ENCODE data around the gene SSX4B.
"Not testable (repeated sequence)": the region's sequence is repeated elsewhere in the genome, so short reads cannot be mapped to it uniquely, and the experiment has no call there.

The SSX4B gene, protein sequence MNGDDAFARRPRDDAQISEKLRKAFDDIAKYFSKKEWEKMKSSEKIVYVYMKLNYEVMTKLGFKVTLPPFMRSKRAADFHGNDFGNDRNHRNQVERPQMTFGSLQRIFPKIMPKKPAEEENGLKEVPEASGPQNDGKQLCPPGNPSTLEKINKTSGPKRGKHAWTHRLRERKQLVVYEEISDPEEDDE

DNA sequence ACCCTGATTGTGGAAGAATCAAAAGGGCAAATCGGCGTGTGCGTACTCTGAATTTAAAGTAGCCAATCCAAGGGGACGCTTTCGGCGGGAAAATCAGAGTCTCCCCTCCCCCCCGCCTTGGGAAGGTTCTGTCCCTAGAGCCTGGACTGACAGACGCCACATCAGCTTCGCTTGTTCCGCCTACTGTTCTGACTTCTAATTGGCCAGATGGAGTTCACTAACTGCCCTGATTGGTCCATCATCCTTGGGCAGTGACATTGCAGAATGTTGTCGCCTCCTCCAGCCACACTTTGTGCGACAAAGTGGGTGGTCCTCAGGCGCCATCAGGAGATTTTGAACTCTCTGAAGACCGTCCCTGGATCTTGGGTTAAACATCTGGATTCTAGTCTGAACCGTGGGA lies at the start of gene SSX4B:
Gene SSX4B (minus strand): TSS at position 101 of the 400 bp plus-strand sequence. CDS start 588 bp downstream, outside the sequence.
- not testable (repeated sequence) for DNase-seq

DNA sequence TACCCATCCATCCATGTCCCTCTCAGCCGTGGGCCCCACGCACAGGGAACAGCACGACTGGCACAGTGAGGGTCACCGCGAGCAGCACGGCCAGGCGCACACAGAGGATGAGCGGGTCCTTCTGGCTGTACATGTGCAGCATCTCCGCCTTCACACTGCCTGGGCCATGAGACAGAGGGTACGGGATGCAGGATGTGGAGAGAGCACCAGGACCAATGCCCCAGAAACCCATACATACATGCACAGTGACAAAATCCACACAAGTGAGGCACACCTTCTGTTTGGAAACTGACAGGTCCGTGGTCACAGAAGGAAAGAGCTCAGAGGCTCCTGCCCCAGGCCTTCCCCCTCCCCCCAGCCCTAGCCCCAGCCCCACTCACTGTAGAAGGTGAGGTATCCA lies 48.8 kb upstream of the SSX4B start:
- no peak for DNase-seq

DNA sequence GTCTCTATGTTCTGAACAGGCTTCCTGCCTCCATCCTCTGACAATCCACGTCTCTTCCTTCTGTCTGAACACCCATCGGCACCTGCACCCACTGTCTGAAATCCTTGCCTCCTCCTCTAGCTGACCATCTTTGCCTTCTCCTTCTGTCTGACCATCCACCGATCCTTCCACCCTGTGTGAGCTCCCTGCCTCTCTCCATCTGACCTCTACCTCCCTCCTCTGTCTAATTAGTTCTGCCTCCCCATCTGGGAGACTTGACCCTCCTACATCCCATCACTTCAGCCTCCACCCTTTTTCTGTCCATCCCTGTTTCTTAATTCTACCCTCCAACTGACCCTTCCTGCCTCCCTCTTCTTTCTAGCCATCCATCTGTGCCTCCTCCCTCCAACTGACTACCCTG lies 48.3 kb upstream of the SSX4B start:
- no peak for DNase-seq

DNA sequence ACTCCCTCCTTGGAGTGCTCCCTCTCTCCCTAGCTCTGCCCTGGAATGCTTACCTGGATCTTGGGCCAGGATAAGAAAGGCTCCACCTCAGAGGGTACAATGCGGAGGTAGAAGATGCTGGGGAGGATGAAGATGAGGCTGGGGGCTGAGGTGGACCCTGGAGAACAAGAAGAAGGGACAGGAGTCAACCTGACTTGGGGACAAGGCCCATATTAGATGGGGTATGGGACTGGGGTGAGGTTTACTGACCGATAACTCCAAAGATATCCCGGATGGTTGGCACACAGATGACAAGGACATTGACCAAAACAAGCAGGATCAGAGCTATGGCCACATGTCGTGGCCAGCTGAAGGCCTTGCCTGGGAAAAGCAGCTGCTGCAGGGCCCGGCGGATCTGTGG lies 47.7 kb upstream of the SSX4B start:
- DNase-seq, result no peak

DNA sequence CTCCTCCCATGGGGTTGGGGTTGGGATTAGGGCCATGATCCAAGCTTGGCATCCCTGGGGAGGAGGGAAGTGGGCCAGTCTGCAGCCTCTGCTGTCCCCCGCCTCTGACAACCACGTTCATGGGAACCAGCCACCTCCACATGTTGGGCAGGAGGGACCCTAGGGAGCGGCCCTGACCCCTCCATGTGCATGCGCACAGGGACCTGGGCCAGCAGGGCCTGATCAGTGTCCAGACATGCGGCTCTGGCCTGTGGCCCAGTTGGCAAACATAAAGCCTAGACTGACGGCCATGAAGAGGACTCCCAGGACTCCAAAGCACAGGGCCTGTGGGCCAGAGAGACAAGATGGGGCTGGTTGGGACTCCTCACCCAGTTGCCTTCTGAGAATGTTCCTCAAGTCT lies 47.0 kb upstream of the SSX4B start:
- no peak for DNase-seq

DNA sequence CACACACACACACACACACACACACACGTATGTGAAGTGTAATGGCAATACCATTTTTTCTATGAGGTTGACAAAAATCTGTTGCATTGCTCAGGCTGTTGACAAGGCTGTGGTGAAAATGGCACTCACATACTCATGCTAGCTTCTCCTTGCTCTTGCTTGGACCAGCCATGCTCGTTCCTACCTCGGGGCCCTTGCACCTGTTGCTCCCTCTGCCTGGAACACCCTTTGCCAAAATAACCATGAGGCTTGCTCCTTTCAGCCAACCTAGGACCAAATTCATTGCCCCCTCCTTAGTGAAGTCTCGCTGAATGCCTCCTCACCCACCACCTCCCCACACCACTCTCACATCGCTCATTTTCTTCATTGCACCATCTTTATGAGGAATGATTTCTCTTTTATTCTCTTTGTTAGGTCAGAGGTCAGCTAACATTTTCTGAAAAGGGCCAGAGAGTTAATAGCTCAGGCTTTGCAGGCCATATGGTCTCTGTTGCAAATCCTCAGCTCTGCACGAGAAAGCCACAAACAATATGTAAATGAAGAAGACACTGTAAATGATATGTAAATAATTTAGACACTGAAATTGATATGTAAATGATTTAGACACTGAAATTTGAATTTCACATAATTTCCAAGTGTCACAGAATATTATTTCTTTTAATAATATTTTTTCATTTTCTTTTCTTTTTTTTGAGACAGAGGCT lies 45.0 kb upstream of the SSX4B start:
- DNase-seq, result no peak

DNA sequence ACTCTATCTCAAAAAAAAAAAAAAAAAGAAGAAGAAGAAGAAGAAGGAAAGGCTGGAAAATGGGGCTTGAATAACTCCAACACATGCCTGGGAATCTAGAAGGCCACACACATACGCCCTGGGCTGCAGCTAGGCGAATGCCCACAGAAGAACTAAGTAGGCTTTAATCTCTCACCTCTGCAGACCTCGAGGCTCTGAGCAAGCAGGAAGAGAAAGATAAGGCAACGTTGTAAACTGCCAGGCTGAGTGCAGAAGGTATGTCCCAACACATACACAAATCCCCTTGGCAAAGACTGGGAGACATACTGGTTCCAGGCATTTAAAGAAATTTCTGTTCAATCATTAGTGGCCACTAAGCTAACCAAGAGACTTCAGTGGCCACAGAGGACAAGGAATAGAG lies 39.9 kb upstream of the SSX4B start:
- DNase-seq, result no peak

DNA sequence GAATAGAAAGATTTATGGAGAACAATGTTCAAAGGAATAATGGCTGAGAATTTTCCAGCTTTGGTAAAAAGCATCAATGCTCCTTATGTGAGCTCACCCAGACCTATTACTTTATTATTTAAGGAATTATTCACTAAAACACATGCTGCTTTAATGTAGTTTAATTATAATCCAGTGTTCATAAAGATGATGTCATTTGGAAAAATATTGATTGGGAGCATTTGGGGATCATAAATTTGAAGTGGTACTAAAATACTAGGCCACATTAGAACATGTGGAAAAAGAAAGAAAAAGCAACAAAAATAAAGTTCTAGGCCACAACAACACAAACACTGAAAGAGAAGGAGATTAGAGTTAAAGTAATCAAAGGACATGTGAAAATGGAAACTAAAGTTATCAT lies 38.3 kb upstream of the SSX4B start:
- no peak for DNase-seq

DNA sequence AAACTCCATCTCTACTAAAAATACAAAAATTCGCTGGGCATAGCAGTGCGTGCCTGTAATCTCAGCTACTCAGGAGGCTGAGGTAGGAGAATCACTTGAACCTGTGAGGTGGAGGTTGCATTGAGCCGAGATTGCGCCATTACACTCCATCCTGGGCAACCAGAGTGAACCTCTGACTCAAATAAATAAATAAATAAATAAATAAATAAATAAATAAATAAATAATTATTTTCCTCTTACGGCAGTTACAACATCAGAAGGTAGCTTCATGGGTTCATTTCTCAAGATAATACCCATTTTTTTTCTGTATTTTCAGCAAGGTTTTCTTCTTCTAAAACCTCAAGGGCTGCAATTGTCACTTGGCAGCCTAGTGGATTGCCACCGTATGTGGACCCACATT lies 35.4 kb upstream of the SSX4B start:
- DNase-seq, result not testable (repeated sequence)

DNA sequence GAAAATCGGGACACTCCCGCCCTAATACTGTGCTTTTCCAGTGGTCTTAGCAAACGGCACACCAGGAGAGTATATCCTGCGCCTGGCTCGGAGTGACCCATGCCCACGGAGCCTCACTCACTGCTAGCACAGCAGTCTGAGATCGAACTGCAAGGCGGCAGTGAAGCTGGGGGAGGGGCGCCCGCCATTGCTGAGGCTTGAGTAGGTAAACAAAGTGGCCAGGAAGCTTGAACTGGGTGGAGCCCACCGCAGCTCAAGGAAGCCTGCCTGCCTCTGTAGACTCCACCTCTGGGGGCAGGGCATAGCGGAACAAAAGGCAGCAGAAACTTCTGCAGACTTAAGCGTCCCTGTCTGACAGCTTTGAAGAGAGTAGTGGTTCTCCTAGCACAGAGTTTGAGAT lies 22.0 kb upstream of the SSX4B start:
- not testable (repeated sequence) for DNase-seq

DNA sequence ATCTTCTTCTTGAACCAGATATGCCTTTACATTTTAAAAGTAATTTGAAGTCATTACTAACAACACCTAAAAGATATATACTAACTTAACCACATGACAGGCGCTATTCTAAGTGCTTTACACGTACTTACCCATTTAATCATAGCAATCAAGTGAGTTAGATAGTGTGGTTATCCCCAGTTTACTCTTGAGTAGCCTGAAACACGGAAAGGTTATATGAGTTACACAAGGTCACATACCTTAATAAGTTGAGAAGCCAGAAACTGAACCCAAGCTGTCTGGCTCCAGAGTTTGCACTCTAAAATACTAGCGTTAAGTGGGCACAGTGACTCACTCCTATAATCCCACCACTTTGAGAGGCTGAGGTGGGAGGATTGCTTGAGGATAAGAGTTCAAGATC lies 18.4 kb upstream of the SSX4B start:
- DNase-seq, result not testable (repeated sequence)

DNA sequence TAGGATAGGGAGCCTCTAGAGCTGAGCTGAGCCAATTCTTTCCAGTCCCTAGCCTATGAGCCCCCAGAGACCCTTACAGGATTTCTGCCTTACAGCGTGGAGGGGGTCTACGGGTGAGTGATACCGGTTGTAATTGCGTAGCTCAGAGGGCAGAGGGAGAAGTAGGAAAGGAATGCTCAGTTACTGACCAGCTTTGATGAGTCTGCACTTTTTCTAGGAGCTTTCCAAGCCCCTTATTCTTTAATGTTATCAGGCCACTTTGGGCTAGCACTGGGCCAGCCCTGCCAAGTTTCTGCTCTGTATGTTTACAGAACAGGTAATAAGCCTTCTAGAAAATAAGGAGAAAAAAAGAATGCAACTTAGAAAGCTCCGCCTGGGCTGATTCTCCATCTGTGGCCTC lies 17.8 kb upstream of the SSX4B start:
- DNase-seq, result not testable (repeated sequence)

DNA sequence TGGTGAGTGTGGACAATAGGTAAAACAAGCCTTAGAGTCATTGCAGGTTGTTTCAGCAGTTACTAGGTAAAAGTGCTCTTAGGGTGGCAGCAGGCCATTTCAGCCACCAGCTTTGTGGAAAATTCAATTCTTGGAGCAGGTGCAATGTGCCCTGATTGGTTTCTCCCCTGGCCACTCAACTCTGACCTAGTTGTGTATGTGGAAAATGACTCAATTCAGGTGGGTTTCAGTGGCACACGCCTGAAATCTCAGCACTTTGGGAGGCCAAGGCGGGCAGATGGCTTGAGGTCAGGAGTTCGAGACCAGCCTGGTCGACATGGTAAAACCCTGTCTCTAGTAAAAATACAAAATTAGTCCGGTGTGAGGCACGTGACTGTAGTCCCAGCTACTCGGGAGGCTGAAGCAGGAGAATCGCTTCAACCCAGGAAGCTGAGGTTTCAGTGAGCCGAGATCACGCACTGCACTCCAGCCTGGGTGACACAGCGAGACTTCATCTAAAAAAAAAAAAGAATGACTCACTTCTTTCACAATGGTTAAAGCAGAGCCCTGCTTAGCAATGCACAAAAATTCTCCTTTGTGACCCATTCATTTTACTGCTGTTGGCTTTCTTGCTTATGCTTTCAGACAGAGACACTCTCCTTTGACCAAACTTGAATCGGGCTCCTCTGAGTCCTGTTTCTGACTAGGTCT lies 15.4 kb upstream of the SSX4B start:
- DNase-seq, result not testable (repeated sequence)

DNA sequence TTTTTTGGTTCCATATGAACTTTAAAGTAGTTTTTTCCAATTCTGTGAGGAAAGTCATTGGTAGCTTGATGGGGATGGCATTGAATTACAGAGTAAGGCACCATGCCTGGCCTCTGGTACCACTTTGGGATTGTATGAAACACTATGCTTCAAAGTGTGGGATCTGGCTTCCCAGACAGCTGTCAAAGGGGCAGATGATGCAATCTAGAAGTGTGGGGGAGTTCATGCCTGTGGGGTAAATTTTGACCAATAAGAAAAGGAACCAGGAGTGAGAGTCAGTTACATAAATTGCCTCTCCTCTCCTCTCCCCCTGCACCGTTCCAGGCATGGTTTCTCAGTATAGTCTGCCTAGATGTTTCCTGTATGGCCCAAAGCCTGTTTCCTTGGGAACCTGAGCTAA lies 13.9 kb downstream of the SSX4B start:
- not testable (repeated sequence) for DNase-seq

DNA sequence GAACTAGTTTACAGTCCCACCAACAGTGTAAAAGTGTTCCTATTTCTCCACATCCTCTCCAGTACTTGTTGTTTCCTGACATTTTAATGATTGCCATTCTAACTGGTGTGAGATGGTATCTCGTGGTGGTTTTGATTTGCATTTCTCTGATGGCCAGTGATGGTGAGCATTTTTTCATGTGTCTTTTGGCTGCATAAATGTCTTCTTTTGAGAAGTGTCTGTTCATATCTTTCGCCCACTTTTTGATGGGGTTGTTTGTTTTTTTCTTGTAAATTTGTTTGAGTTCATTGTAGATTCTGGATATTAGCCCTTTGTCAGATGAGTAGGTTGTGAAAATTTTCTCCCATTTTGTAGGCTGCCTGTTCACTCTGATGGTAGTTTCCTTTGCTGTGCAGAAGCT lies 14.8 kb downstream of the SSX4B start:
- DNase-seq, result not testable (repeated sequence)

DNA sequence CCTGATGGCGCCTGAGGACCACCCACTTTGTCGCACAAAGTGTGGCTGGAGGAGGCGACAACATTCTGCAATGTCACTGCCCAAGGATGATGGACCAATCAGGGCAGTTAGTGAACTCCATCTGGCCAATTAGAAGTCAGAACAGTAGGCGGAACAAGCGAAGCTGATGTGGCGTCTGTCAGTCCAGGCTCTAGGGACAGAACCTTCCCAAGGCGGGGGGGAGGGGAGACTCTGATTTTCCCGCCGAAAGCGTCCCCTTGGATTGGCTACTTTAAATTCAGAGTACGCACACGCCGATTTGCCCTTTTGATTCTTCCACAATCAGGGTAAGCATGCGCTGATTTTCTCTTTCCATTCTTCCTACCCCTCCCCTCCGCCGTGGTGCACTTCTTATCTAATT lies 28.5 kb downstream of the SSX4B start, which contains the start of gene SSX4:
Gene SSX4 (plus strand): TSS at position 301 of the 400 bp plus-strand sequence. CDS start 515 bp downstream, outside the sequence.
- DNase-seq, result not testable (repeated sequence)

DNA sequence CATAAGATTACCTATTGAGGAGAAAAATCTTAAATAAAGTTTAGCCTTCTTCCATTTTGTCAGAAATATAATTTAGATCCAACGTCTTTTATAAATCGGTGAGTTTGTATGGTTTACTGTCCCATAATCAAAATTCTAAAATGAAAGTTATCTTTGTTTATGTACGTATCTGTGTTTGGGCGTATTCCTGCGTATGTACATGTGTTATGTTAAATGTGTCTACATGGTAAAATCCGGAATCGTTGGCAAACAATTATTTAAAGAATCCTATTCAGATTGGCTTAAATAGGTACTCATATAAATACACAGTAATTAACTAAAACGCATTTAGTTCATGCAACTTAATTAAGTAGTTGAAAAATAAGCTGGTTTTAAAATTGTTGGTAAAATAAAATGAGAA lies 41.4 kb downstream of the SSX4B start:
- DNase-seq, result not testable (repeated sequence)

DNA sequence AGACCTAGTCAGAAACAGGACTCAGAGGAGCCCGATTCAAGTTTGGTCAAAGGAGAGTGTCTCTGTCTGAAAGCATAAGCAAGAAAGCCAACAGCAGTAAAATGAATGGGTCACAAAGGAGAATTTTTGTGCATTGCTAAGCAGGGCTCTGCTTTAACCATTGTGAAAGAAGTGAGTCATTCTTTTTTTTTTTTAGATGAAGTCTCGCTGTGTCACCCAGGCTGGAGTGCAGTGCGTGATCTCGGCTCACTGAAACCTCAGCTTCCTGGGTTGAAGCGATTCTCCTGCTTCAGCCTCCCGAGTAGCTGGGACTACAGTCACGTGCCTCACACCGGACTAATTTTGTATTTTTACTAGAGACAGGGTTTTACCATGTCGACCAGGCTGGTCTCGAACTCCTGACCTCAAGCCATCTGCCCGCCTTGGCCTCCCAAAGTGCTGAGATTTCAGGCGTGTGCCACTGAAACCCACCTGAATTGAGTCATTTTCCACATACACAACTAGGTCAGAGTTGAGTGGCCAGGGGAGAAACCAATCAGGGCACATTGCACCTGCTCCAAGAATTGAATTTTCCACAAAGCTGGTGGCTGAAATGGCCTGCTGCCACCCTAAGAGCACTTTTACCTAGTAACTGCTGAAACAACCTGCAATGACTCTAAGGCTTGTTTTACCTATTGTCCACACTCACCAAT lies 43.9 kb downstream of the SSX4B start:
- DNase-seq, result not testable (repeated sequence)

DNA sequence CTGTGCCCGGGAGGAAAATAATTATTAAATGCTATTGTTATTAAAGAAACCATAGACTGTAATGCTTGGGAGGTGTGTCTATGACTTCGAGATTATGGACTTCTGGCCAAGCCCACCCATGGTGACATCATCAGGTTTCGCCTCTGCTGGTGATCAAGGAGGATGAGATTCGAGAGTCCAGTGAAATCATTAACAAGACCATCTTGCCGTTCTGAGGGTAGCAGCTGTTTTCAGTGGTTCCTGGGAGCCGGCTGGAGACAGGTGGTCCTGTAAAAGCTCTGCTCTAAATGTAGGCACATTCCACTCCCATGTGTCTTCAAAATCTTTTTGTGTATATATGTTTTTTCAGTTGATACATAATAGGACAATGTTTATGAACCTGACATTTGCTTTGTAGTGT lies 52.5 kb downstream of the SSX4B start:
- not testable (repeated sequence) for DNase-seq

DNA sequence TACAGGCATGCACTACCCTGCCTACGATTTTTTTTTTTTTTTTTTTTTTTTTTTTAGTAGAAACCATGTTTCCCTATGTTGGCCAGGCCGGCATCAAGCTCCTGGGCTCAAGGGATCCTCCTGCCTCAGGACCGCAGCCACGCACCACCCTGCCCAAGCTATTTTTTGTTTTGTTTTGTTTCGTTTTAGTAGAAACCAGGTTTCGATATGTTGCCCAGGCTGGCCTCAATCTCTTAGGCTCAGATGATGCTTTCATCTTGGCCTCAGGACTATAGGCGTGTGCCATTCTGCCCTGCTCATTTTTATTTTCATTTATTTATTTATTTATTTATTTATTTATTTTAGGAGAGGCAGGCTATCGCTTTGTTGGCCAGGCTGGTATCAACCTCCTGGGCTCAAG lies 54.1 kb downstream of the SSX4B start:
- DNase-seq, result no peak

DNA sequence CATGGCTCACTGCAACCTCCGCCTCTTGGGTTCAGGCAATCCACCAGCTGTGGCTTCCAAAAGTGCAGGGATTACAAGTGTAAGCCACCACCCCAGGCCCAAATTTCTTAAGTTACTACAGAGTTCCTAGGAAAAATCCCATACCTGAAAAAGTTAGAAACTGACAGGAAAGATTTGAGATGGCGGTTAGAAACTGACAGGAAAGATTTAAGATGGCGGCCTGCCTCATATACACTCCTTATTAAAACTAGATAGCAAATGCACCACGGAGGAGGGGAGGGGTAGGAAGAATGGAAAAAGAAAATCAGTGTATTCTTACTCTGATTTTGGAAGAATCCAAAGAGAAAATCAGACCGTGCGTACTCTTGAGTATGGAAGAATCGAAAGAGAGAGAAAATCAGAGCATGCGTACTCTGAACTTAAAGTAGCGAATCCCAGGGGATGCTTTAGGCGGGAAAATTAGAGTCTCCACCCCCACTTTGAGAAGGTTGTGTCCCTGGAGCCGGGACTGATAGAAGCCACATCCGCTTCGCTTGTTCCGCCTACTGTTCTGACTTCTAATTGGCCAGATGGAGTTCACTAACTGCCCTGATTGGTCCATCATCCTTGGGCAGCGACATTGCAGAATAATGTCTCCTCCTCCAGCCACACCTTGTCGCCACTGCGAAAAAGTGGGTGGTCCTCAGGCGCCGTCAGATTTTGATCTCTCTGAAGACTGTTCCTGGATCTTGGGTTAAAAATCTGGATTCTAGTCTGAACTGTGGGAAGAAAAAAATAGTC lies 55.3 kb downstream of the SSX4B start, which contains the start of gene SSX3:
Gene SSX3 (minus strand): TSS at position 389 of the 780 bp plus-strand sequence. CDS start 1,454 bp downstream, outside the sequence.
- not testable (repeated sequence) for DNase-seq

Measured in amniotic stem cell (primary cell).